ENCODE results near the gene PRSS12. TPM values are rescaled to one million over a fixed set of nuclear protein-coding genes. Genes with fewer than 3 reads are reported as not detected.

Gene PRSS12
- total RNA-seq, 2 donors from 2014 or later: 1.7 to 43.0 TPM

GRCh38 chr4:118259111-118259510 is 93.7 kb downstream of the PRSS12 start:
- DNase-seq (ENCODE audit: low spot score): no peak
- 56% methylated on average over 3 of the region's 3 CpGs for WGBS
- Histone ChIP-seq H3K36me3 (no peaks in the 10 kb centered on the region), H3K27me3 (replicated peaks; ENCODE audit: insufficient read depth) (no peaks in the 10 kb centered on the region), H3K4me1 (replicated peaks) (no peaks in the 10 kb centered on the region), H3K27ac (no peak overlapping the region), H3K9me3 (no peaks in the 10 kb centered on the region), H3K4me3 (no peak overlapping the region)
- intact Hi-C loops (cut with DNase I): no loop called here
- no peak for TF ChIP-seq POLR2AphosphoS5 (IDR thresholded peaks at IDR 0.05)
- no peak for TF ChIP-seq POLR2A (IDR thresholded peaks at IDR 0.05)
- no peak for TF ChIP-seq CTCF (IDR thresholded peaks at IDR 0.05)

GRCh38 chr4:118254368-118254767 is 98.4 kb downstream of the PRSS12 start:
- H3K36me3 ChIP-seq: no peaks in the 10 kb centered on the region
- peaks cover 5% of the 10 kb centered on the region for H3K9me3 ChIP-seq
- no peak overlapping the region for H3K27ac ChIP-seq
- no peaks in the 10 kb centered on the region for H3K27me3 ChIP-seq (replicated peaks; ENCODE audit: insufficient read depth)
- no peak for TF ChIP-seq POLR2A (IDR thresholded peaks at IDR 0.05)
- DNase-seq (ENCODE audit: low spot score): no peak
- intact Hi-C loops (cut with DNase I): no loop called here
- H3K4me1 ChIP-seq (replicated peaks): no peaks in the 10 kb centered on the region
- H3K4me3 ChIP-seq: no peak overlapping the region

- H3K27ac ChIP-seq: no peak overlapping the region
- H3K4me1 ChIP-seq (replicated peaks): no peaks in the 10 kb centered on the region
Measured at GRCh38 chr4:118249890-118250289, 102.9 kb downstream of the PRSS12 start.

GRCh38 chr4:118237531-118237930 is 115.3 kb downstream of the PRSS12 start:
- intact Hi-C loops (cut with DNase I): no loop called here
- Histone ChIP-seq H3K27me3 (replicated peaks; ENCODE audit: insufficient read depth) (no peaks in the 10 kb centered on the region), H3K27ac (no peak overlapping the region), H3K4me1 (replicated peaks) (no peaks in the 10 kb centered on the region), H3K36me3 (no peaks in the 10 kb centered on the region), H3K4me3 (no peak overlapping the region), H3K9me3 (no peaks in the 10 kb centered on the region)
- WGBS: 68% methylated on average over 2 of the region's 2 CpGs
- no peak for DNase-seq (ENCODE audit: low spot score)
- no peak for TF ChIP-seq CTCF (IDR thresholded peaks at IDR 0.05)
- TF ChIP-seq POLR2AphosphoS5 (IDR thresholded peaks at IDR 0.05): no peak

More at GRCh38 chr4:118249890-118250289, 102.9 kb downstream of the PRSS12 start:
- Histone ChIP-seq H3K9me3 (peaks cover 5% of the 10 kb centered on the region), H3K27me3 (replicated peaks; ENCODE audit: insufficient read depth) (no peaks in the 10 kb centered on the region), H3K36me3 (no peaks in the 10 kb centered on the region), H3K4me3 (no peak overlapping the region)
- intact Hi-C loops (cut with DNase I): no loop called here
- no peak for DNase-seq (ENCODE audit: low spot score)
- TF ChIP-seq CTCF (IDR thresholded peaks at IDR 0.05): no peak
- TF ChIP-seq POLR2AphosphoS5 (IDR thresholded peaks at IDR 0.05): no peak
- no peak for TF ChIP-seq POLR2A (IDR thresholded peaks at IDR 0.05)
- 93% methylated on average over 3 of the region's 3 CpGs for WGBS

- Histone ChIP-seq H3K27me3 (replicated peaks; ENCODE audit: insufficient read depth) (no peaks in the 10 kb centered on the region), H3K9me3 (no peaks in the 10 kb centered on the region), H3K27ac (no peak overlapping the region), H3K4me3 (no peak overlapping the region), H3K4me1 (replicated peaks) (no peaks in the 10 kb centered on the region), H3K36me3 (no peaks in the 10 kb centered on the region)
- 77% methylated on average over 1 of the region's 1 CpG for whole genome bisulfite sequencing
- TF ChIP-seq POLR2A (IDR thresholded peaks at IDR 0.05): no peak
- no peak for TF ChIP-seq POLR2AphosphoS5 (IDR thresholded peaks at IDR 0.05)
- TF ChIP-seq CTCF (IDR thresholded peaks at IDR 0.05): no peak
- intact Hi-C loops (cut with DNase I): no loop called here
- DNase-seq (ENCODE audit: low spot score): no peak
Measured at GRCh38 chr4:118235566-118236120, 117.2 kb downstream of the PRSS12 start.

Small RNA genes lying within 50 kb of the gene (small RNA-seq; reads per million reads assigned to genes)
- gene SNORA24: 0 reads per million in 2 donors
